Lower leg skin (tissue), 3 donors: ENCODE measurements around the gene C8G.

Experiments
- CTCF ChIP-seq, 3 donors: fragments of 450-650 bp; IDR thresholded peaks; one replicate each; pipeline ENCODE4 v1.5.1; 2016; ENCODE audit warnings: antibody characterized with exemption in 3 of 3, mild to moderate bottlenecking in 3 of 3, moderate library complexity in 2 of 3
- POLR2A ChIP-seq, 2 donors: fragments of 450-650 bp; IDR thresholded peaks; one replicate each; pipeline ENCODE4 v1.6.1; 2016 to 2017; ENCODE audit warnings: antibody characterized with exemption in 2 of 2, mild to moderate bottlenecking in 1 of 2, moderate library complexity in 1 of 2

GRCh38 chr9:136975644-136976043, 30.6 kb downstream of the C8G start:
- TF ChIP-seq CTCF (IDR thresholded peaks at IDR 0.05) (no peak), POLR2A (IDR thresholded peaks at IDR 0.05) (no peak)
